WERI-Rb-1 (cell line): ENCODE measurements around the gene TPRG1L.
"Not testable (repeated sequence)": the region's sequence is repeated elsewhere in the genome, so short reads cannot be mapped to it uniquely, and the experiment has no call there.

Source experiments
- DNase-seq: peaks from one replicate; pipeline ENCODE4 v3.0.0-alpha.2; 2020
- H3K27ac ChIP-seq: fragments of 250-450 bp; sonication (Bioruptor Pico); 2 replicates; pipeline ENCODE4 v1.5.1; 2020; ENCODE audit warnings: mild to moderate bottlenecking, moderate library complexity
- H3K27me3 ChIP-seq: fragments of 250-450 bp; sonication (Bioruptor Pico); 2 replicates; pipeline ENCODE4 v1.5.1; 2021; ENCODE audit warnings: mild to moderate bottlenecking, low read depth, moderate library complexity; ENCODE audit not compliant: insufficient read depth, severe bottlenecking
- H3K36me3 ChIP-seq: fragments of 250-450 bp; sonication (Bioruptor Pico); 2 replicates; pipeline ENCODE4 v1.5.1; 2020; ENCODE audit warnings: mild to moderate bottlenecking, moderate library complexity
- H3K4me3 ChIP-seq: 2 replicates; pipeline ENCODE4 v1.5.1; 2011; ENCODE audit warnings: low read depth, mild to moderate bottlenecking, control low read depth, low read length
- H3K9me3 ChIP-seq: fragments of 250-450 bp; sonication (Bioruptor Pico); 2 replicates; pipeline ENCODE4 v1.5.1; 2021; ENCODE audit warnings: mild to moderate bottlenecking, moderate library complexity; ENCODE audit not compliant: severe bottlenecking
- CTCF ChIP-seq: IDR thresholded peaks from 2 replicates; pipeline ENCODE4 v1.5.1; 2011; ENCODE audit warnings: low read depth, mild to moderate bottlenecking, control low read depth, inconsistent platforms, low read length

TPRG1L gene

DNA sequence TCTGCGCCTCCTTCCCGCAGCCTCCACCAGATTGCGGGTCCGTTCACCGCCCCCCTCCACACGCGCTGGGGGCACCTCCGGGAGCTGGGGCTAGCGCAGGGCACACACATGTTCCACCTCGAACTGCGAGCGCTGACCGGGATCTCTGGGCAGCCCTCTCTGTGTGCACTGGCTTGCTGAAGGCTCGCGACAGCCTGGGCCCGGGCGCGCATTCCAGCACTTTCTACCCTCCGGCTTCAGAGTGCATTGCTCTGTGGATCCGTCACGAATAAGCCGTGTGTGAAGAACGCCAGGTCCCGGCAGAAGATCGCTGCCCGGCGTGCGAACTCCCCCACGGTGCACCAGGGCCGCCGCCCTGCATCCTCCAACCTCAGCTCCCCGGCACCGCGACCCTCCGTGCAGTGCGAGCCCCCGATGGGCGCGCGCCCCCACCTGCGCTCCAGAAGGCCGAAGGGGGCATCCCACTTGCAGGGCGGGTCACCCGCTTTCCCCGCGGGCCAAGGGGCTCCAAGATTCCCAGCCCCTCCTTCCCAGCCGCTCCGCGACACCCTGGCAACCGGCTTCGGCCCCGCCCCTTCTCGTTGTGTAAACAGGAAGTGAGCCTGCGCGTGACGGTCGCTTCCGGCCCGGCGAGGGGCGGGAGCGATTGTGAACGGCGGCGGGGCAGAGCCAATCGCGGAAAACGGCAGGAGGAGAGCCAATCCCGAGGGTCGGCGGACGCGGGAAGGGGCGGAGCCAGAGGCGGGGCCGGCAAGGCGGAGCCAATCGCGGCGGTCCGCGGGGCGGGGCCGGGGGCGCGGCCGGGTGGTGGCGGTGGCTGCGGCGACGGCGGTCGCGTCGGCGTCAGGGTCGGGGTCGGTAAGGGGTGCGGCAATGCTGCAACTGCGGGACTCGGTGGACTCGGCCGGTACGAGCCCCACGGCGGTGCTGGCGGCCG is at the start of gene TPRG1L:
Gene TPRG1L (plus strand): TSS at position 816 of the 937 bp plus-strand sequence. CDS start 58 bp downstream, at position 874.
- peak within 1 kb of the TSS; percentile 50; the same call in 1 of the 2 replicates for H3K27ac ChIP-seq
- no peaks in the 10 kb centered on the region for H3K9me3 ChIP-seq
- no peak for TF ChIP-seq CTCF
- H3K4me3 ChIP-seq = peak within 1 kb of the TSS; percentile 71
- DNase-seq = peak; percentile 98
- no peaks in the 10 kb centered on the region for H3K27me3 ChIP-seq
- peaks cover 21% of the 10 kb centered on the region for H3K36me3 ChIP-seq

DNA sequence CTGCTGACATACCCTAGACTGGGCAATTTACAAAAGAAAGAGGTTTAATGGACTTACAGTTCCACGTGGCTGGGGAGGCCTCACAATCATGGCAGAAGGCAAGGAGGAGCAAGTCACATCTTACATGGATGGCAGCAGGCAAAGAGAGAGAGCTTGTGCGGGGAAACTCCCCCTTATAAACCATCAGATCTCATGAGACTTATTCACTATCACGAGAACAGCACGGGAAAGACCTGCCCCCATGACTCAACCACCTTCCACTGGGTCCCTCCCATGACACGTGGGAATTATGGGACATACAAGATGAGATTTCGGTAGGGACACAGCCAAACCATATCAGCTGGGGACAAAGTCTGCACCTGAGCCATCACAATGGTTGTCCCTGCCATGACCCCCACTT is 49.3 kb upstream of the TPRG1L start:
- DNase-seq, H3K36me3 ChIP-seq, H3K27me3 ChIP-seq, H3K9me3 ChIP-seq, H3K4me3 ChIP-seq, H3K27ac ChIP-seq: not testable (repeated sequence)

- Histone ChIP-seq H3K9me3 (no peaks in the 10 kb centered on the region), H3K27me3 (no peaks in the 10 kb centered on the region), H3K36me3 (no peaks in the 10 kb centered on the region), H3K27ac (no peak overlapping the region), H3K4me3 (no peak overlapping the region)
- no peak for DNase-seq
- no peak for TF ChIP-seq CTCF
Measured at GRCh38 chr1:3575993-3576392, 48.8 kb upstream of the TPRG1L start.

DNA sequence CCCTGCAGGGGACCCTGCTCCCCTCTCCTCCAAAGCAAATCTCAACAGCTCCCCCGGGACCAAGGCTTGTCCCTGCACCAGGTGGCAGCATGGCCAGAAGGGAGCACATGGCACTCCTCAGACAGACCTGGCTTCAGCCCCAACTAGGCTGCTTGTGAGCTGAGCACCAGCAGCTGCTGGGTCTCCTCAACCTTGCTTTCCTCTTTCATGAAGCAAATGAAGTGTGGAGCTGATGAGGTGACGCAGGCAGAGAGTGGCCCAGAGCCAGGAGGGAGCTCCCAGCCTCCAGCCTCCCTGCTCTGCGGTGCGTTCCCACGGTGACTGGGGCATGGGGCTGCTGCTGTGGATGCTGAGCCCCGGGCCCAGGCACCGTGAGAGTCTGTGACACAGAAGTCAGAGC is 47.5 kb upstream of the TPRG1L start:
- Histone ChIP-seq H3K4me3 (no peak overlapping the region), H3K27me3 (no peaks in the 10 kb centered on the region), H3K36me3 (no peaks in the 10 kb centered on the region), H3K27ac (no peak overlapping the region), H3K9me3 (no peaks in the 10 kb centered on the region)
- DNase-seq = no peak
- no peak for TF ChIP-seq CTCF

GRCh38 chr1:3577711-3578432 is 46.9 kb upstream of the TPRG1L start:
- DNase-seq = no peak
- TF ChIP-seq CTCF = no peak
- H3K36me3 ChIP-seq = no peaks in the 10 kb centered on the region
- H3K27ac ChIP-seq = no peak overlapping the region
- no peak overlapping the region for H3K4me3 ChIP-seq
- no peaks in the 10 kb centered on the region for H3K9me3 ChIP-seq
- H3K27me3 ChIP-seq = no peaks in the 10 kb centered on the region

GRCh38 chr1:3578433-3578805 is 46.4 kb upstream of the TPRG1L start:
- no peak overlapping the region for H3K27ac ChIP-seq
- H3K36me3 ChIP-seq = no peaks in the 10 kb centered on the region
- no peak overlapping the region for H3K4me3 ChIP-seq
- no peak for TF ChIP-seq CTCF
- H3K27me3 ChIP-seq = no peaks in the 10 kb centered on the region
- DNase-seq = no peak
- H3K9me3 ChIP-seq = no peaks in the 10 kb centered on the region
